Lower leg skin (tissue), 4 donors: Measurements from ENCODE around the gene IL23A. TPM values are rescaled to one million over a fixed set of nuclear protein-coding genes. Genes with fewer than 3 reads are reported as not detected.
"Not testable (repeated sequence)": the region's sequence is repeated elsewhere in the genome, so short reads cannot be mapped to it uniquely, and the experiment has no call there.

Experiments used
- DNase-seq, 2 donors: peaks; one replicate each; pipeline ENCODE4 v3.0.0-alpha.2; 2019; ENCODE audit warnings: low spot score in 2 of 2
- H3K4me3 ChIP-seq: fragments of 200-600 bp; sonication (generic); 2 replicates; pipeline ENCODE4 v1.5.1; 2017; ENCODE audit warnings: mild to moderate bottlenecking, low read depth; ENCODE audit not compliant: poor library complexity, severe bottlenecking
- CTCF ChIP-seq, 3 donors: fragments of 450-650 bp; IDR thresholded peaks; one replicate each; pipeline ENCODE4 v1.5.1; 2016; ENCODE audit warnings: antibody characterized with exemption in 3 of 3, mild to moderate bottlenecking in 3 of 3, moderate library complexity in 2 of 3
- POLR2A ChIP-seq, 2 donors: fragments of 450-650 bp; IDR thresholded peaks; one replicate each; pipeline ENCODE4 v1.6.1; 2016 to 2017; ENCODE audit warnings: antibody characterized with exemption in 2 of 2, mild to moderate bottlenecking in 1 of 2, moderate library complexity in 1 of 2
- WGBS, 2 donors: methylation state at CpG; one replicate each; pipeline ENCODE4 v1.1.5; 2018; 5-methylcytosine and 5-hydroxymethylcytosine counted together
- intact Hi-C: fragments of 100-400 bp; cut with DNase I; formaldehyde crosslinking; loops from one replicate; pipeline ENCODE4 v1.15.0; 2023; ENCODE audit warnings: low total_unique reads
- total RNA-seq, 4 donors: library from RNA; depleted of rRNA; stranded (reverse); fragments of >200 nt; gene quantifications; one replicate each; pipeline ENCODE4 v1.1.0, GENCODE V29; 2016

The IL23A gene
- total RNA-seq, 4 donors from 2014 or later, result 0.45 TPM; not detected in 3

- whole genome bisulfite sequencing, 2 donors, result 97% methylated on average over 3 of the region's 3 CpGs
- no peak for TF ChIP-seq CTCF (IDR thresholded peaks at IDR 0.05)
- TF ChIP-seq POLR2A (IDR thresholded peaks at IDR 0.05), result no peak
- intact Hi-C loops, result no loop called here
- DNase-seq, result no peak
- H3K4me3 ChIP-seq, result no peak overlapping the region
Observed at GRCh38 chr12:56317675-56318074, 21.0 kb upstream of the IL23A start.

GRCh38 chr12:56321027-56321426, 17.7 kb upstream of the IL23A start:
- no peak for DNase-seq
- intact Hi-C loops, result no loop called here
- no peak for TF ChIP-seq POLR2A (IDR thresholded peaks at IDR 0.05)
- TF ChIP-seq CTCF (IDR thresholded peaks at IDR 0.05), result no peak
- 86 to 90% methylated on average over 2 of the region's 2 CpGs for WGBS, 2 donors
- H3K4me3 ChIP-seq, result no peak overlapping the region

GRCh38 chr12:56321610-56322009, 17.1 kb upstream of the IL23A start:
- H3K4me3 ChIP-seq, intact Hi-C loops, DNase-seq: not testable (repeated sequence)
- 93 to 95% methylated on average over 8 of the region's 8 CpGs for WGBS, 2 donors

- no peak overlapping the region for H3K4me3 ChIP-seq
- DNase-seq, result no peak
- intact Hi-C loops, result no loop called here
- TF ChIP-seq POLR2A (IDR thresholded peaks at IDR 0.05), result no peak
- TF ChIP-seq CTCF (IDR thresholded peaks at IDR 0.05), result no peak
- 91% methylated on average over 6 of the region's 6 CpGs for WGBS, 2 donors
Observed at GRCh38 chr12:56324206-56324605, 14.5 kb upstream of the IL23A start.

- intact Hi-C loops, result no loop called here
- TF ChIP-seq POLR2A (IDR thresholded peaks at IDR 0.05), result no peak
- TF ChIP-seq CTCF (IDR thresholded peaks at IDR 0.05), result no peak
- WGBS, 2 donors, result 95 to 97% methylated on average over 8 of the region's 8 CpGs
- DNase-seq, result no peak
- H3K4me3 ChIP-seq, result no peak overlapping the region
Observed at GRCh38 chr12:56326126-56326525, 12.6 kb upstream of the IL23A start.

- no peak for TF ChIP-seq CTCF (IDR thresholded peaks at IDR 0.05)
- TF ChIP-seq POLR2A (IDR thresholded peaks at IDR 0.05), result no peak
- 80 to 85% methylated on average over 6 of the region's 6 CpGs for WGBS, 2 donors
- no peak overlapping the region for H3K4me3 ChIP-seq
- DNase-seq, result no peak
- intact Hi-C loops, result no loop called here
Observed at GRCh38 chr12:56326533-56326932, 12.2 kb upstream of the IL23A start.
